ENCODE measurements around the gene NUDT3.
"Not testable (repeated sequence)": the region's sequence is repeated elsewhere in the genome, so short reads cannot be mapped to it uniquely, and the experiment has no call there.

GRCh38 chr6:34329814-34330213, 62.7 kb downstream of the NUDT3 start:
- not testable (repeated sequence) for TF ChIP-seq SUZ12 (IDR thresholded peaks at IDR 0.05; ENCODE audit: extremely low read depth, insufficient read depth, insufficient read length); YY1 (IDR thresholded peaks at IDR 0.05; ENCODE audit: insufficient read depth, insufficient read length); ZNF274 (IDR thresholded peaks at IDR 0.05; ENCODE audit: low read depth, low read length)
